Loucy (cell line): ENCODE results near the gene COA5.

Experiments
- H2AFZ ChIP-seq: fragments of 200-600 bp; sonication (generic); 2 replicates; pipeline ENCODE4 v1.6.0; 2016; ENCODE audit warnings: antibody characterized with exemption, mild to moderate bottlenecking, low read length, moderate library complexity
- H3F3A ChIP-seq: fragments of 200-600 bp; 2 replicates; pipeline ENCODE4 v1.6.0; 2016; ENCODE audit warnings: antibody characterized with exemption, low read depth, mild to moderate bottlenecking
- H3K27me3 ChIP-seq: fragments of 200-600 bp; sonication (generic); 2 replicates; pipeline ENCODE4 v1.6.1; 2014; ENCODE audit warnings: low read length, mild to moderate bottlenecking; ENCODE audit not compliant: insufficient read depth, poor library complexity, severe bottlenecking
- H3K36me3 ChIP-seq: fragments of 200-600 bp; sonication (generic); 2 replicates; pipeline ENCODE4 v1.6.1; 2016; ENCODE audit warnings: low read length; ENCODE audit not compliant: insufficient read depth
- H3K4me1 ChIP-seq: fragments of 200-600 bp; sonication (generic); 2 replicates; pipeline ENCODE4 v1.5.1; 2014; ENCODE audit warnings: low read length, mild to moderate bottlenecking; ENCODE audit not compliant: insufficient read depth, poor library complexity, severe bottlenecking
- H3K4me2 ChIP-seq: fragments of 200-600 bp; sonication (generic); 2 replicates; pipeline ENCODE4 v1.6.0; 2014; ENCODE audit warnings: antibody characterized with exemption, low read length, low read depth, mild to moderate bottlenecking; ENCODE audit not compliant: poor library complexity, severe bottlenecking
- H3K4me3 ChIP-seq: fragments of 200-600 bp; sonication (generic); 2 replicates; pipeline ENCODE4 v1.5.1; 2014; ENCODE audit warnings: low read length, mild to moderate bottlenecking, mixed read lengths; ENCODE audit not compliant: poor library complexity, severe bottlenecking
- H3K79me2 ChIP-seq: fragments of 200-600 bp; sonication (generic); 2 replicates; pipeline ENCODE4 v1.6.1; 2014; ENCODE audit warnings: low read length; ENCODE audit not compliant: insufficient read depth
- H3K9ac ChIP-seq: fragments of 200-600 bp; sonication (generic); 2 replicates; pipeline ENCODE4 v1.6.0; 2014; ENCODE audit warnings: mild to moderate bottlenecking, low read depth, low read length, moderate library complexity; ENCODE audit not compliant: poor library complexity, severe bottlenecking
- H3K9me2 ChIP-seq: fragments of 200-600 bp; sonication (generic); replicated peaks from 2 replicates; pipeline ENCODE4 v1.6.1; 2016; ENCODE audit warnings: low read depth, low read length, mixed read lengths
- H3K9me3 ChIP-seq: fragments of 200-600 bp; sonication (generic); 2 replicates; pipeline ENCODE4 v1.6.1; 2014; ENCODE audit warnings: mild to moderate bottlenecking, antibody characterized with exemption, low read length, low read depth; ENCODE audit not compliant: insufficient read depth
- H4K20me1 ChIP-seq: fragments of 200-600 bp; sonication (generic); 2 replicates; pipeline ENCODE4 v1.6.0; 2014; ENCODE audit warnings: antibody characterized with exemption, low read length, mild to moderate bottlenecking; ENCODE audit not compliant: insufficient read depth, poor library complexity, severe bottlenecking
- CTCF ChIP-seq: fragments of 200-600 bp; sonication (generic); conservative IDR thresholded peaks from 2 replicates; pipeline ENCODE4 v1.5.1; 2014; ENCODE audit warnings: mild to moderate bottlenecking, antibody characterized with exemption, low read length
- EZH2phosphoT487 ChIP-seq: fragments of 200-600 bp; IDR thresholded peaks from 2 replicates; pipeline ENCODE4 v1.6.1; 2018; ENCODE audit warnings: antibody characterized with exemption, mild to moderate bottlenecking, moderate library complexity, borderline replicate concordance

COA5 gene

GRCh38 chr2:98565941-98566340, 42.4 kb downstream of the COA5 start:
- H3K79me2 ChIP-seq: no peaks in the 10 kb centered on the region
- TF ChIP-seq CTCF: no peak
- no peak for TF ChIP-seq EZH2phosphoT487
- H2AFZ ChIP-seq: no peak overlapping the region
- no peaks in the 10 kb centered on the region for H3K9me3 ChIP-seq
- H3F3A ChIP-seq: no peaks in the 10 kb centered on the region
- no peak overlapping the region for H3K4me2 ChIP-seq
- no peaks in the 10 kb centered on the region for H4K20me1 ChIP-seq
- H3K36me3 ChIP-seq: peaks cover 41% of the 10 kb centered on the region; the same call in 1 of the 2 replicates
- H3K9ac ChIP-seq: no peak overlapping the region
- no peaks in the 10 kb centered on the region for H3K27me3 ChIP-seq
- H3K9me2 ChIP-seq: no peaks in the 10 kb centered on the region
- no peak overlapping the region for H3K4me3 ChIP-seq
- peaks cover 2% of the 10 kb centered on the region for H3K4me1 ChIP-seq

- peaks cover 8% of the 10 kb centered on the region for H3K4me1 ChIP-seq
- TF ChIP-seq CTCF (no peak), EZH2phosphoT487 (no peak)
- peaks cover 41% of the 10 kb centered on the region; the same call in 1 of the 2 replicates for H3K36me3 ChIP-seq
These were observed 42.9 kb downstream of the COA5 start for GRCh38 chr2:98565286-98565860.

GRCh38 chr2:98564541-98565132, 43.7 kb downstream of the COA5 start:
- H3K9me3 ChIP-seq: no peaks in the 10 kb centered on the region
- H2AFZ ChIP-seq: no peak overlapping the region
- no peaks in the 10 kb centered on the region for H3K27me3 ChIP-seq
- H3K4me1 ChIP-seq: peaks cover 15% of the 10 kb centered on the region
- H3F3A ChIP-seq: no peaks in the 10 kb centered on the region
- H4K20me1 ChIP-seq: no peaks in the 10 kb centered on the region
- H3K79me2 ChIP-seq: no peaks in the 10 kb centered on the region
- H3K4me2 ChIP-seq: no peak overlapping the region
- H3K9me2 ChIP-seq: no peaks in the 10 kb centered on the region
- no peak overlapping the region for H3K4me3 ChIP-seq
- TF ChIP-seq CTCF (no peak), EZH2phosphoT487 (no peak)
- peaks cover 40% of the 10 kb centered on the region; the same call in 1 of the 2 replicates for H3K36me3 ChIP-seq
- H3K9ac ChIP-seq: no peak overlapping the region

More at GRCh38 chr2:98565286-98565860, 42.9 kb downstream of the COA5 start:
- Histone ChIP-seq H2AFZ (no peak overlapping the region), H3K79me2 (no peaks in the 10 kb centered on the region), H3K4me2 (no peak overlapping the region), H3K4me3 (no peak overlapping the region), H3K9me3 (no peaks in the 10 kb centered on the region), H3F3A (no peaks in the 10 kb centered on the region), H3K27me3 (no peaks in the 10 kb centered on the region), H4K20me1 (no peaks in the 10 kb centered on the region), H3K9ac (no peak overlapping the region), H3K9me2 (no peaks in the 10 kb centered on the region)
